Left colon (tissue), 2 donors: ENCODE measurements around the gene THEMIS. TPM values are rescaled to one million over a fixed set of nuclear protein-coding genes. Genes with fewer than 3 reads are reported as not detected.
A peak's percentile ranks its signal among the peaks of the same experiment; 100 is the strongest.
"Not testable (repeated sequence)": the region's sequence is repeated elsewhere in the genome, so short reads cannot be mapped to it uniquely, and the experiment has no call there.

Experiments used
- ATAC-seq: fragments of 200-7000 bp; cut with Tn5 transposase; one replicate; pipeline ENCODE4 v1.9.1; 2020; ENCODE audit warnings: mild to moderate bottlenecking, moderate library complexity
- DNase-seq, 2 donors: peaks; one replicate each; pipeline ENCODE4 v3.0.0-alpha.2; 2020
- intact Hi-C, 2 donors: fragments of 100-400 bp; cut with DNase I in 1 of 2; cut with micrococcal nuclease in 1 of 2; formaldehyde crosslinking; loops; one replicate each; pipeline versions ENCODE4 v1.11.2 to v1.14.0; 2022; cut with DNase I, micrococcal nuclease
- total RNA-seq, 2 donors: library from RNA; stranded (reverse); fragmentation: NEBNext Ultra II Directional; extraction: Animal tissue kit (Norgen Biotek cat#: 25700); gene quantifications; one replicate each; pipeline ENCODE4 v1.2.1, GENCODE V29; 2021
- donor health status: DM: no; HTN: no; CAD: no.
- donor health status: DM: yes; HTN: yes; CAD: no.

Gene THEMIS
- total RNA-seq, 2 donors from 2014 or later: 0.67 to 1.1 TPM

DNA sequence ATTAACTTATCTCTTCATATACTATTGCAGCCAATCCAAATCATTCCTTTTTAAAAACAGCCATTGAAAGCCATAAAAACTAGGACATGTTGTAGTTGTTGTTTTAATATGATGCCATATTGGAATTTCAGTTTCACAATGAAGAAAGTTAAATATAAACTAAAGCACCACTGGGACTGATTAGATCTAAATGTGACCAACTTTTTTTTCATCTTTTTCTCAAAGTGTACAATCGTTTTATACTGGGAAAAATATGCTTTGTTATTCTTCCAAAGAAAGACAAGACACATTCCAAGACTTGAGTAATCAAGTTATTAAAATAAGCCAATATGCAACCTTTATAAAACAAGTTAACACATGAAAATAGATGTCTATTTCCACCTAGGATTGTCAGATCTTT is 68.5 kb downstream of the THEMIS start:
- no peak for ATAC-seq
- intact Hi-C loops: no loop called here
- no peak for DNase-seq

DNA sequence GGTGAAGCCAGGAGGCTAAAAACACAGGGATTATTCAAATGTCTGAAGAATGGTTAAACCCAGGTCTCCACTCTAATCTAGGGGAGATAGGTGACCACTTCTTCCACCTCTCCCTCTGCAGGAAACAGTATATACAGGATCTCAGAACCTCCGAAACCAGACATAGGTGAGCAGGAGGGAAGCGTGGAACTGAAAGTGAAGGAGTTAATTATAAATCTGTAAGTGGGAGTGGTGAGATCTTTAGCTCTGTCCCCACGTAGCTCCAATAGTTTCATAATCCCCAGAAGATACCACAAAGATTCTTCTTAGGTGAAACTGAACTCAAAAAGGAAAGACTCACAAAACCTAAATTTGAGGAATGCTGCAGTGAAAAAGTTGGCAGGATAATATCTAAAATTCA is 76.8 kb downstream of the THEMIS start:
- DNase-seq (no peak), ATAC-seq (no peak)
- intact Hi-C loops: no loop called here

DNA sequence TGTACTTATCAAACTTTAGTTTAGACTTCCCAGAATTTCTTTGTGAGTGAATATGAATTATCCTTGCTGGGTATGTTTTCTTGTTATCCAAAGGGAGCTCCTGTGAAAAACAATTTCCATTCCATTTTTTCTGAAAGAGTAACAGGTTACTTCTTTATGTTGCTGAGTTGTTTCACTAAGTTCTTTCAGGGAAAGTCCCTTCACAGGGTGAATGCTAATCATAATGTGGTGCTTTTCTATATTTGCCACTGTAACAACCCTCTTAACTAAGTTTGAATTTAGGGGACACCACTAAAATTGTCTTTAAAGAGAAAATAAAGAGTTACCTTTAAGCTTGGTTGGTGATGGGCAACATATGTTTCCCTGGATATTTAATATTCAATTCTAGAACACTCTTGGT is 79.4 kb downstream of the THEMIS start:
- DNase-seq (no peak), ATAC-seq (no peak)
- intact Hi-C loops: no loop called here

DNA sequence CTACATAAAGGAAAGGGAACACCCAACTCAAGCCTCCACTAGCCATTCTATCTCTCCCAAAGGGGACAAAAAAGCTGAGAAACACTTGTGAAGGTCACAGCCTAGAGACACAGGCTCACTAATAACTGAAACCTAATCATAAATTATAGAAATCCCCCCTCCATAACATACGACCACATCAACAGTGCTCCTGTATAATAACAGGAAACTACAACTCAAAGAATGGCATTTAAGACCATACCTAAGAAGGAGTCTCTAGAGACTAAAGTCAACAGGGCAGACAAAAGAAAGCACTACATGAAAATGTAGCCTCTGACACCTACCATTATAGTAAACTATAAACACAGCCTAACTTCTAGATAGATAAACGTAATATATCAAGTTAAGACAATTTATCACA is 82.7 kb downstream of the THEMIS start:
- no peak for ATAC-seq
- intact Hi-C loops: no loop called here
- DNase-seq: no peak

DNA sequence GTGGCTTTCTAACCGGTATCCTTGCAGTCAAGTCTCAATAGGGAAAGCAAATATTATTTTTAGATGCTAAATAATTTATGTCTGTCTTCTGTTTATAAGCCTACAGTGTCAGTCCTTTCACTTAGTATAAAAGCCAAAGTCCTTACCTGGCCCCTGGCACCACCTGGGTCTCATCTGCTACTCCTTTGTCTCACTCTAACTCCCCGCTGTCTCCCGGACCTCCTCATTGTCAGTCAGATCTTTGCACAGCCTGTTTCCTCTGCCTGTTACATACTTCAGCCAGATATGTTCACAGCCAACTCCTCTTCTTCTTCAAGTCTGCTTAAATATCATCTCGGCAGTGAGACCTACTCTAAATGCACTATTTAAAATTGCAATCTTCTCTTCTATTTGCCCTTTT is 84.2 kb downstream of the THEMIS start:
- no peak for DNase-seq
- intact Hi-C loops: no loop called here
- ATAC-seq: no peak

DNA sequence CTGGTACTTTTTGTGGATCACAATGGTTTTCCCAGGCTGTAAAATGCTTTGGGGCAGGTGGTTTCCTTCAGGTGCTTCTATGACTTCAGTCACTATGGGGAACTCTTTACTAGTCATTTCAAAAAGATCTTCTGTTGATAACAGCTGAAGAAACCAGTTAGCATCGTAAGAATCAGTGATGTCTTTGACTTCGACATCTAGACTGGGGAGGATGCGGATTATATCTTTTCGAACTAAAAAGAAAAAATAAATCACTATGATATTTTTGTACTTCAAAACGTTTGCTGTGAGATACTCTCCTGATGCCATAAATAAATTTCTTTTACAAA is 87.2 kb downstream of the THEMIS start:
- intact Hi-C loops: no loop called here
- ATAC-seq (no peak), DNase-seq (no peak)

DNA sequence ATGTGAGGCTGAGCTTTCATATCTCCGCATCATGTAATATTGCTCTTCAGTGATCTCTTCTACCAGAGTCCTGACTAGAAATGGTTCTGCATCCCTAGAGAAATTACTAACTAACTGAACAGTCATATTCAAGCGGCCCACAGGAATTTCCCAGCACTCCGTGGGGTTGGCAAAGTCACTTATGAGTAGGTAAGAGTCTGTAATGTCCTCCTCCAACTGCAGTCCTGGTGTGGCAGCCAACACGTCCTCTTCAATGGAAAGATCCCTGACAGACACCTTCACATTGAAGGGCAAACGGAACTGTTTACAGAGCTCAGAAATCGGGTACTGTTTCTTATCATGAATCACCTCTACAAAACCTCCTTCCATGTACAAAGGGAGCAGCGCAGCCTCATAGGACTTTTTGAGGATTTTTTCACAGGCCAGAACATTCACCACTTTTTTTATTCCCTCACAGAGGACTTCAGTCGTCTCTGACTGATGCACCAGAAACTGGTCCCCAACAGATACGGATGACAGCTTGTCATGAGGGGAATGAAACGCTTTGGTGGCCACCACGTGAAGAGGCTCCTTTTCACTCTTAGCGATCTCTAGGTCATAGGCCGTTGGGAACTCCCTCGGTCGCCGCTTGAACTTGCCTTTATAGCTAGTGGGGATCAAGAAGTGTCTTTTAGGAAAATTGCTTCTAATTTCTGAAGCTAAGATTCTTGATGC is 87.7 kb downstream of the THEMIS start:
- DNase-seq (no peak), ATAC-seq (no peak)
- intact Hi-C loops: no loop called here

DNA sequence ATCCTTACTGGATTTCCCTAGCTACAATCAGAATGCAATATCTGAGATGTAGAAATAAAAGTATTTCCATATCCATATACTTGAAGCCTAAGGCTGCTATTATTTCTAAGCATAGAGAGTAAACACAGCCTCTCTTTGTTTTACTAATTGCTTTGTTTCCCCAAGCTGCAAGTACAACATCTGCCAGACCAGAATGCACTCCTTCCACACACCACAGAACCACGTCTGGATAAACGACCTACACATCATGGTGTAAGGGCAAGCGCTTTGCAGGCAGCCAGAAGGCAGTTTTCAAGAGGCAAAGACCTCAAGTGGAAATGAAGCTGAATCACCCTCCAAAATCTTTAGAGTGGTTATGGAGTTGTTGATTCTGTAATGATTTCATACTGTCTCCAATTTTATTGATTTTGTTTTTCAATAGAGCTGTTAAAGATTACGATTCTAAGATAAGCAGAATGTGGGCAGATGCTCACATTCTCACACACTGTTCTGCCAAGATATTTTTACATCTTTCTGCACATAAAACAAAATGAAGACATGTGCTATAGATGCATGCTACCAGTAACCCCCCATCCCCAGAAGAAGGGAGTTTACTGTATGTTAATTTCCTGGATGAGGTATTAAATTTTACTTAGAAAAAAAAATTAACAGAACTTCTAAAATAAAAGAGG is 88.8 kb downstream of the THEMIS start:
- ATAC-seq (no peak), DNase-seq (no peak)
- intact Hi-C loops: no loop called here

DNA sequence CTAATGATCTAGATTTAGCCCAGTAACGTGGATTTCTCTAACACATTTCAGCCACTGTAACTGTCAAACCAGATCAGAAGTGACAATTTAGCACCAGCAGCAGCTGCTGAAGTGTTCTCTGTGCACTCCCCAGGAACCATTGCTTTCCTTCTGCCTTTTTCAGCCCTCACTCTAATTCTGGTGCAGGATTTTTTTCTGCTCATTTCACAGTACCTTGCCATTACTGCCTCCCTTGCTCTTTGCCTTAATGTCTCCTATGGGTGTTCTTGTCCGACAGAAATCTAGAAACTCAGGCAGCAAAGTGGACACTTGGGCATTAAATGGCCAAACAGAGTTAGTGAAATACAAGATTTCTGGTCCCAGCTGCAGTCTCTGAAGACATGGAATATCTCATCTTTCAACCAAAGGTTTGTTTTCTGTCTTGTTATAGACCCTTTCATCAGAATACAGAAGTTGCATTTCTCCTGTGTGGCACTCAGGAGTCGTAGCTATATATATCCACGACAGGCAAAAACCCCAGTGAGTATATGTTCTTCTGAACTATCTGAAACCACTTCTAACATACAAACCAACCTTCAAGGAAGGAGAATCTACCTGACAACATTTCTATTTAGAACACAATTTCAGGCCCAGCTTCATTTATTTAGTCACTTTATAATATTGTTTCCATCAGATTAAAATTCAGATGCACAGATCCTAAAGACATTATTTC is 92.9 kb downstream of the THEMIS start:
- intact Hi-C loops: no loop called here
- DNase-seq (no peak), ATAC-seq (no peak)

DNA sequence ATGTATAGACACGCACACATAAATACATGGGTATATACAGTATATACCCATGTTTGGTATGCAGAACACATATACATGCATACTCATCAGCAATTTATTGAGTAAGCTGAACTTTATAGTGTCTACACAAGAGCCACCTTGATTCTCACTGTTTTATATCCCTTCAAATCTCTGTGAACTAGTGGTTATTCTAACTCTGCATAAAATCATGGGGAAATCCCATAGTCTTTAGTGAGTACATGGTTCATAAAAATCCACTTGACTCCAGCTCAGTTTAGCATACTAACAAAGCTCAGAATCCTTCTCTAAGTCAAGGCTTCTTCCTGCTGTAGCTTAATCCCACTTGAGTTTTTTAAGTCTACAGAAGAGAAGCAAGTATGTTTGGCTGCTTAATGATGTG is 104.1 kb downstream of the THEMIS start:
- DNase-seq (no peak), ATAC-seq (no peak)
- intact Hi-C loops: no loop called here

DNA sequence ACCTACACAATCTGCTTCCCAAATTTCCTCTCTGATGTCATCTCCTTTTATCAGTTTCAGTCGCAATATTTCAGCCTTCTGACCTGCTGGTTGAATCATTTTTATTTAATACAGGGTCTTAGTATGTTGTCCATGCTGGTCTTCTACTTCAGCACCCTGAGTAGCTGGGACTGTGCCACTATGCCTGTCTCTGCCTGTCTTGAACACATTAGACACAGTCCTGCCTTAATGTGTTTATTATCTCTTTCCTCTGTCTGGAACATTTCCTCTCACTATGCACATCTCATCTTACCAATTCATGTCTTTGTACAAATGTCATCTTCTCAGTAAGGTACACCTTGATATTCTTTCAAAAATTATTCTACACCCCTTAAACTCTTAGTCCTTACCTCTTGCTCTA is 106.5 kb downstream of the THEMIS start:
- no peak for DNase-seq
- intact Hi-C loops: no loop called here
- ATAC-seq: no peak

DNA sequence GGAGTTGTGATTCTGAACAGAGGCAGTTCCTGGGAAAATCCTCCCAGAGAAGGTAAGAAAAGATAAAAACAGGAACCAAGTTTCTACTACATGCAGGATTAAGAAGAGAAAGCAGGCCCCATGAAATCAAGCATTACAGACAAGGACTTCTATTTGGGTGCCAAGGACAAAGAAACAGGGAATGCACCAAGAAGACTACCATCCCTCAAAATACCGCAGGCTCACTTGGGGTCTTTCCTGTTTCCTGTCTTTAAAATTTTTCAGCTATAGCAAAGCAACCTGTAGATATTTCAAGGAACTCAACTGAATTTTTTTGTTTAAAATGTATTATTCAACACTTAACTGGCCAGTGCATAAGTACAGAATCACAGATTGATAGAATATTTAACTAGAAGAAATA is 107.5 kb downstream of the THEMIS start:
- intact Hi-C loops: no loop called here
- ATAC-seq: no peak

DNA sequence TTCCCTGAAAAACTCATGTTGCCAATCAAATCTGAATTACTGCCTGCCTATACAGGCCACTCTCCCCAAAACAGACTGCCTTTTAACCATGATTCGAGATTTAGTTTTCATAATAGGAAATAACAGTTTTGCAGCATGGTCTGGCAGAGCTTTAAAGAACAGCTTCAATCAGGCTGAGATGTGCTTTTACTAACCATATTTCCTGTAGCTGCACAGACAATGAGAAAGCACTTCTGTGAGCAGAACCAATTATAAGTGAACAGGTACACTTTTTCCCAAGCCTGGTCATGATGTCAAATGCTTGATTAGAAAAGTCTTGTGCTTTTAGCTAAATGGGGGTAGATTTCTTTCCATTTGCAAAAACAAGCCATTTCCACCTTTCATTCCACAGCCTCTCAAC is 108.2 kb downstream of the THEMIS start:
- intact Hi-C loops: no loop called here
- no peak for ATAC-seq
- no peak for DNase-seq

More for the DNA sequence above, 107.5 kb downstream of the THEMIS start:
- no peak for DNase-seq

DNA sequence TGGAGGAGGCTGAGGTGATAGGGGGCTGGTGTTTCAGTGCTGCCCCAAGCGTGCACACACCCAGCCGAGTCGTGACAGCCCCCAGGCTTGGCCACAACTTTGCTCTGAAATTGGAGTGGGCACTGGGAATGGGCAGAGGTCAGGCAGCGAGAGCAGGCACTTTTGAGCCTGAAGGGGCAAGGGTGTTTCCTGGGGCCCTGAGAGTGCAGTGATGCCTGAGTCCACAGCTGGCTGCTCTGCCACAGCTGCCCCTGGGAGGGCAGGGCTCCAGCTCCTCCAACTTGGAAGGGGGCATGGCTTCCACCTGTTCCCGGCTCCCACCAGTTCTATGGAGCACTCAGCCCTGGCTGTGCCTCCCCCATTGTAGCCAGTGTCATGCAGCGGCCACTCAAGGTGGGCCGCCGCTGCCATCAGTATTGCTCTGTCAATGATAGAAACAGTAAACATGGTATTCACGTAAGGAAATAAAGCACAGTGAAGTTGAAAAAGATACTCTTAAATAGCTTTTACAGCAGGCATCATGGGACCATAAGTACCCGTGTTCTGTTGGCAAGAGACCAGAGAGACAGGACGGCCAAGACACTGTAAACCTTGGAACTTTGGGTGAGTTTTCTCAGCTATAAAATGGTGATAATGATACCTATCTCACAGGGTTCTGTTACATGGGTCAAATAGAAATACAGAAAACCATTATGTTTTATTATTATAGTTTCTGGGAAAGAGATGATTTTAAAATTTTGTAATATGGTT is 108.9 kb downstream of the THEMIS start:
- ATAC-seq (peak; percentile 87), DNase-seq (peak in 1 of 2 donors; percentile 10)
- intact Hi-C loops: no loop called here

DNA sequence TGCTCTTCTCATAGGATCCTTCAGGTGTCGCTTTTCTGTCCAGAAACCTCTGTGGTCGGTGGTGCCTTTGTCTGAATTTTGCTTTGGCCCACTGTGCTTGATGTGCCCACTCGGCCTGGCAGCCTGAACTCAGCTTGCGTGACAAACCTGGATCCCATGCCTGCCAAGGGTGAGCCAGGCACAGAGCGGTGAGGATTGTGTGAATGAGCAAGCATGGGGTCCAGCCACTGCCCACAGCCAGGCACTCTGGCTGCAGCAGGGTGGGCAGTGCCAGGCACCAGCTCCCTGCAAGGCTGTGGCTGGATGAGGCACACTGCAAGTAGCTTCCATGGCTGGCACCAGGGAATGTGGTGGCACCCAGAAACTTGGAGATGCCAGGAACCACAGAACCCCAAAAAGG is 110.3 kb downstream of the THEMIS start:
- intact Hi-C loops: no loop called here
- ATAC-seq: no peak
- DNase-seq: no peak

DNA sequence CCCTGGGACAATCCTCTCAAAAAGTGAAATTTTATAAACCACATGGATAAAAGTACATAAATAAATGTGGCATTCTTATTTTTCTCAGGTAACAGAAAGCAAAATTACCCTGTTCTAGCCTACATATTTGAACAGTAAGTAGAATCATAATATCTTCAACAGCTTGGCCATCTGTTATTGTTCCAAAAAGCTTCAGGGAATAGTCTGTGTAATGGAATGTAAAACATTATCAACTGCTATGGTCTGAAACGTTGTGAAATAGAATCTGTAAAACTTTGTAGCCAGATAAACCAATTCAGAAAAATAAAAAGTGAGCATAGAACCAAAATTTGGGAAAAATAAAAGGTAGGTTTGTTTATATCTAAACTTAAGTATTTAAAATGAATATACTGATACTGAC is 114.7 kb downstream of the THEMIS start:
- DNase-seq (no peak), ATAC-seq (no peak)
- intact Hi-C loops: no loop called here

DNA sequence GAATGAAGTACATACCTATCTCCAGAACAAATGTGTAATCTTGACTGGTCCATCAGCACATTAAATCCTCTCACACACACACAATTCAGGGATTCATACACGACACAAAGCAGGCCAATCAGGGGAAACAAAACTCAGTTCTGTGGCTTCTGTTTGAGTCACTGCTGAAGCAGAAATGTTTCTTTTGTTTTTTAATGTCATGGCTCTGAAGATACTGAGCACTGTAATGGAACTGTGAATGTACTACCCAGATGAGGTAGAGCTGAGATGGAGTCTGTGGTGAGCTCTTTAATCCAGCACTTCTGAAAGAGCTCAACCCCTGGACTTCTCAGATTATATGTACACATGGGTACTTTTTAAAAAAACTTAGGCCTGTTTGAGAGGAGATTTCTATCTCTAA is 116.4 kb downstream of the THEMIS start:
- intact Hi-C loops: no loop called here
- ATAC-seq: no peak
- DNase-seq: no peak

DNA sequence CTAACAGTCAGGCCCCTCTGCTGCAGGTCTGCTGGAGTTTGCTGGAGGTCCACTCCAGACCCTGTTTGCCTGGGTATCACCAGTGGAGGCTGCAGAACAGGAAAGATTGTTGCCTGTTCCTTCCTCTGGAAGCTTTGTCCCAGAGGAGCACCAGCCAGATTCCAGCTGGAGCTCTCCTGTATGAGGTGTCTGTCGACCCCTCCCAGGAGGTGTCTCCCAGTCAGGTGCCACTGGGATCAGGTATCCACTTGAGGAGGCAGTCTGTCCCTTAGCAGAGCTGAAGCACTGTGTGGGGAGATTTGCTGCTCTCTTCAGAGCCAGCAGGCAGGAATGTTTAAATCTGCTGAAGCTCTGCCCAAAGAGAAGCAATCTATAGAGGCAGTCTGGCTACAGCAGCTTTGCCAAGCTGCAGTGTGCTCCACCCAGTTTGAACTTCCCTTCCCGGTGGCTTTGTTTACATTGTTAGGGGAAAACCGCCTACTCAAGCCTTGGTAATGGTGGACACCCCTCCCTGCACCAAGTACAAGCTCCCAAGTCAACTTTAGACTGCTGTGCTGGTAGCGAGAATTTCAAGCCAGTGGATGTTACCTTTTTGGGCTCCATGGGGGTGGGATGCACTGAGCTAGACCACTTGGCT is 119.1 kb downstream of the THEMIS start:
- ATAC-seq (peak; percentile 100), DNase-seq (peak; percentile 22 to 26)
- intact Hi-C loops: not testable (repeated sequence)

DNA sequence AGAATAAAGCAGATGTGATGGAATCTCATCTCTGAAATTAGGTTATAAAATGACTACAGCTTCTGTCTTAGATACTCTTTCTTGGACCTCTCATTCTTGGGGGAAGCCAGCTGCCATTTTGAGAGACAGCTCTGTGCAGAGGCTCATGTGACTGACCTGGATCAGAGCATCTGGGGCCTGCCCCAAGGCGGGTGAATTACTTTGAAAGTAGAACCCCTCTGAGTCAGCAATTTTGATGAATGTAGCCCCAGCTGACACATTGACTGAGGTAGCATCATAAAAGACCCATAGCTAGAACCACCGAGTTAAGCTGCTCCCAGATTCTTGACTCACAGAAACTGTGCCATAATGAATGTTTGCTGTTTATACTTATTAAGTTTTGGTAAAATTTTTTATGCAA is 124.5 kb downstream of the THEMIS start:
- ATAC-seq (no peak), DNase-seq (no peak)
- intact Hi-C loops: no loop called here
